ENCODE measurements around the gene TMEM80. TPM values are rescaled to one million over a fixed set of nuclear protein-coding genes. Genes with fewer than 3 reads are reported as not detected.
"Not testable (repeated sequence)": the region's sequence is repeated elsewhere in the genome, so short reads cannot be mapped to it uniquely, and the experiment has no call there.

The TMEM80 gene
- total and polyA plus RNA-seq, 12 donors, result 11.1 to 85.3 (median 32.8) TPM

DNA sequence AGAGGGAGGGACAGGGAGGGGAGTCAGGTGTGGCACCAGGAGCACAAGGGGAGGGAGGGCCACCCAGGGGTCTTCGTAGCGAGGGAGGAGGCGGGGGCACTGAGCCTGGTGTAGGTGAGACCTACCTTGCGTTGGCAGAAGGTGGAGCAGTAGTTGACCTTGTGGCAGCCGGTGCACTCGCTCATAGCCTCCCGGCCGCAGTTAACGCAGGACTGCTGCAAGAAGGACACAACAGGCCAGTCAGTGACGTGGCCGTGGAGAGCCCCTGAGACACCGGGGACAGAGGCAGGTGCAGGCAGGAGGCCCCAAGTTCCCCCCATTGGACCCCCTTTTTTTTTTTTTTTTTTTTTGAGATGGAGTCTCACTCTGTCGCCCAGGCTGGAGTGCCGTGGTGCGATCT, 41.8 kb upstream of the TMEM80 start:
- peaks cover 0 to 15% of the 10 kb centered on the region in 2 donors for H3K36me3 ChIP-seq (replicated peaks in 1 of 2)
- no peaks in the 10 kb centered on the region for H3K27me3 ChIP-seq
- intact Hi-C loops (cut with DNase I), result no loop called here
- no peak overlapping the region for H3K4me3 ChIP-seq
- H3K9me3 ChIP-seq (replicated peaks in 1 of 3), result no peaks in the 10 kb centered on the region
- no peak for DNase-seq
- no peak for TF ChIP-seq POLR2A (IDR thresholded peaks at IDR 0.05)
- TF ChIP-seq, protein P1, sequence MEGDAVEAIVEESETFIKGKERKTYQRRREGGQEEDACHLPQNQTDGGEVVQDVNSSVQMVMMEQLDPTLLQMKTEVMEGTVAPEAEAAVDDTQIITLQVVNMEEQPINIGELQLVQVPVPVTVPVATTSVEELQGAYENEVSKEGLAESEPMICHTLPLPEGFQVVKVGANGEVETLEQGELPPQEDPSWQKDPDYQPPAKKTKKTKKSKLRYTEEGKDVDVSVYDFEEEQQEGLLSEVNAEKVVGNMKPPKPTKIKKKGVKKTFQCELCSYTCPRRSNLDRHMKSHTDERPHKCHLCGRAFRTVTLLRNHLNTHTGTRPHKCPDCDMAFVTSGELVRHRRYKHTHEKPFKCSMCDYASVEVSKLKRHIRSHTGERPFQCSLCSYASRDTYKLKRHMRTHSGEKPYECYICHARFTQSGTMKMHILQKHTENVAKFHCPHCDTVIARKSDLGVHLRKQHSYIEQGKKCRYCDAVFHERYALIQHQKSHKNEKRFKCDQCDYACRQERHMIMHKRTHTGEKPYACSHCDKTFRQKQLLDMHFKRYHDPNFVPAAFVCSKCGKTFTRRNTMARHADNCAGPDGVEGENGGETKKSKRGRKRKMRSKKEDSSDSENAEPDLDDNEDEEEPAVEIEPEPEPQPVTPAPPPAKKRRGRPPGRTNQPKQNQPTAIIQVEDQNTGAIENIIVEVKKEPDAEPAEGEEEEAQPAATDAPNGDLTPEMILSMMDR (IDR thresholded peaks at IDR 0.05), result no peak
- no peak overlapping the region for H3K27ac ChIP-seq
- H3K4me1 ChIP-seq (replicated peaks in 1 of 2), result no peaks in the 10 kb centered on the region
- WGBS, 4 donors, result 82 to 91% (median 88%) methylated on average over 10 to 15 of the region's 15 CpGs

DNA sequence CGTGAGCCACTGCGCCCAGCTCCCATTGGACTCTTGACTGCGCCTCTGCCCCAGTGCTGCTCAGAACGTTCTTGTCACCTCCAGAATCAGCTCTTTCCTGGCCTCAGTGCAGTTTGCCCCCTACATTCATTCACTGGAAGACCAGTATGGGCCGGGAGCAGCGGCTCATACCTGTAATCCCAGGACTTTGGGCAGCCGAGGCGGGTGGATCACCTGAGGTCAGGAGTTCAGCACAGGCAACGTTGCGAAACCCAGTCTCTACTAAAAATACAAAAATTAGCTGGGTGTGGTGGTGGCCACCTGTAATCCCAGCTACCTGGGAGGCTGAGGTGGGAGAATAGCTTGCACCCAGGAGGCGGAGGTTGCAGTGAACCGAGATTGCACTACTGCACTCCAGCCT, 41.2 kb upstream of the TMEM80 start:
- intact Hi-C loops (cut with DNase I); H3K9me3 ChIP-seq (replicated peaks in 1 of 3); H3K4me1 ChIP-seq (replicated peaks in 1 of 2); DNase-seq; H3K27ac ChIP-seq; H3K27me3 ChIP-seq; H3K4me3 ChIP-seq: not testable (repeated sequence)
- WGBS, 4 donors, result 86 to 96% (median 95%) methylated on average over 8 to 12 of the region's 12 CpGs
- peaks cover 0 to 21% of the 10 kb centered on the region in 2 donors for H3K36me3 ChIP-seq (replicated peaks in 1 of 2)

DNA sequence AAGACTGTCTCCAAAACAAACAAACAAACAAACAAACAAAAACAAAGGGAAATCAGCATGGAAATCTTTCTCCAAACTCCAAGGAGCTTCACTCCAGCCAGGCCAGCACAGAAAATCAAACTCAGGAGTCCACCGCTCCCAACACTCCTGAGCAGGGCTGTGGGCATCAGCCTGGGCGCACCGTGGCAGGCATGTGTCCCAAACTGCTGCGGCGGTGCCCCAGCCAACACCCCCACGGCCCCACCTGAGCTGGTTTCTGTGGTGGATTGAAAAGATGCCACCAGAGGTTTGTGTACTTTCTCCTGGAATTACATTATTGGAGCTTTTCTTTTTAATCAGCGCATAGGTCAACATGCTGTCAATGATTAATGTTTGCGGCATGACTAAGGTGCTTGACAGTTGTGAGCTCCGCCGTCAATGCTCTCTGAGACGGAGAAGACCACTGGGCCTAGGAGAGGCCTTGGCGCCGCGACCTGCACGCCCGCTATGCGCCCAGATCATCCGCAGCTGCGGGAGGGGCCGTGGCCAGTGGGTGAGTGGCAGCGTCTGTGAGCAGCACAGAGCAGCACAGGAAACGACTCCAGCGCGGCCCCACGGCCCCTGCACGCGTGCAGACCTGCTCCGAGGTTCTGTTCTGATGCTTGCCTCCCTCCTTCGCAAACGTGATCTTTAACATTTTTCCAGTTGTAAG, 40.4 kb upstream of the TMEM80 start:
- Histone ChIP-seq H3K9me3 (replicated peaks in 1 of 3) (no peaks in the 10 kb centered on the region), H3K27me3 (no peaks in the 10 kb centered on the region), H3K27ac (no peak overlapping the region), H3K4me1 (replicated peaks in 1 of 2) (no peaks in the 10 kb centered on the region), H3K4me3 (no peak overlapping the region), H3K36me3 (replicated peaks in 1 of 2) (peaks cover 0 to 26% of the 10 kb centered on the region in 2 donors)
- intact Hi-C loops (cut with DNase I), result no loop called here
- TF ChIP-seq, protein P1 (IDR thresholded peaks at IDR 0.05), result no peak
- no peak for TF ChIP-seq POLR2A (IDR thresholded peaks at IDR 0.05)
- 93 to 95% (median 93%) methylated on average over 19 to 30 of the region's 30 CpGs for WGBS, 4 donors
- no peak for DNase-seq

DNA sequence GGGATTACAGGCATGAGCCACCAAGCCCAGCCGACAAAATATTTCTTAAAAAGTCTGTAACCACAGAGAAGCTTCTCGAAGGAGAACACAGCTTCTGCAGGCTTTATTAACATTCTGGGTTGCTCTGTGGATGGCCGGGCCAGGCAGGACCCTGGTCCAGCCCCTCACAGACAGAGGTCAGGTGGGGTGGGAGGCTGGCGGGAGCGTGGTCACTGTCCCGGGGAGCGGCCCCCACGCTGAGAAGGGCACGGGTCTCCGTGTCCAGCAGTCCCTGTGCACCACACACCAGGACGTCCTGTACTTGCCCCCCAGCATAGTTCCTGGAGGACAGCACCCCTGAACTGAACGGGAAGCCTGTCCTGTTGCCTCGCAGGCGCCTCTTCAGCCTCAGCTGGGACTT, 39.2 kb upstream of the TMEM80 start:
- Histone ChIP-seq H3K27me3 (no peaks in the 10 kb centered on the region), H3K9me3 (replicated peaks in 1 of 3) (no peaks in the 10 kb centered on the region), H3K4me3 (no peak overlapping the region), H3K4me1 (replicated peaks in 1 of 2) (no peaks in the 10 kb centered on the region), H3K27ac (no peak overlapping the region), H3K36me3 (replicated peaks in 1 of 2) (peaks cover 0 to 18% of the 10 kb centered on the region in 2 donors)
- intact Hi-C loops (cut with DNase I), result no loop called here
- TF ChIP-seq, protein P1 (IDR thresholded peaks at IDR 0.05), result no peak
- no peak for TF ChIP-seq POLR2A (IDR thresholded peaks at IDR 0.05)
- no peak for DNase-seq
- WGBS, 4 donors, result 88 to 95% (median 94%) methylated on average over 11 to 14 of the region's 14 CpGs

- TF ChIP-seq POLR2A (IDR thresholded peaks at IDR 0.05), result no peak
- TF ChIP-seq, protein P1 (IDR thresholded peaks at IDR 0.05), result no peak
- no peak for DNase-seq
- Histone ChIP-seq H3K27me3 (no peaks in the 10 kb centered on the region), H3K4me3 (no peak overlapping the region), H3K9me3 (replicated peaks in 1 of 3) (no peaks in the 10 kb centered on the region), H3K27ac (no peak overlapping the region), H3K36me3 (replicated peaks in 1 of 2) (peaks cover 0 to 16% of the 10 kb centered on the region in 2 donors), H3K4me1 (replicated peaks in 1 of 2) (no peaks in the 10 kb centered on the region)
- WGBS, 4 donors, result 73 to 91% (median 88%) methylated on average over 4 to 7 of the region's 7 CpGs
- intact Hi-C loops (cut with DNase I), result no loop called here
Observed at GRCh38 chr11:656866-657265, 38.8 kb upstream of the TMEM80 start.

Data from adrenal gland (tissue), 12 donors.